HEK293 (cell line): ENCODE results near the gene FILIP1L.
A peak's percentile ranks its signal among the peaks of the same experiment; 100 is the strongest.

ENCODE experiments used
- FEZF1 ChIP-seq: fragments of 450-650 bp; formaldehyde crosslinking; IDR thresholded peaks from 2 replicates; pipeline ENCODE4 v1.5.1; 2016; ENCODE audit warnings: missing biosample characterization, missing genetic modification characterization
- IKZF3 ChIP-seq: fragments of 450-650 bp; IDR thresholded peaks from 2 replicates; pipeline ENCODE4 v1.5.0; 2018; ENCODE audit warnings: missing biosample characterization, mild to moderate bottlenecking, missing genetic modification characterization, moderate library complexity
- OSR2 ChIP-seq: fragments of 450-650 bp; formaldehyde crosslinking; IDR thresholded peaks from 2 replicates; pipeline ENCODE4 v1.5.1; 2016; ENCODE audit warnings: missing biosample characterization, missing genetic modification characterization
- PRDM1 ChIP-seq: fragments of 450-650 bp; formaldehyde crosslinking; IDR thresholded peaks from 2 replicates; pipeline ENCODE4; 2016; ENCODE audit warnings: missing biosample characterization, missing genetic modification characterization
- SCRT1 ChIP-seq: fragments of 450-650 bp; formaldehyde crosslinking; IDR thresholded peaks from 2 replicates; pipeline ENCODE4 v1.5.1; 2016; ENCODE audit warnings: missing biosample characterization, missing genetic modification characterization, borderline replicate concordance
- SETDB1 ChIP-seq: IDR thresholded peaks from one replicate; pipeline ENCODE4 v1.6.1; 2017; ENCODE audit warnings: mild to moderate bottlenecking, low read length, moderate library complexity, mixed read lengths; ENCODE audit not compliant: insufficient read length
- SP7 ChIP-seq: fragments of 450-650 bp; formaldehyde crosslinking; IDR thresholded peaks from 2 replicates; pipeline ENCODE4 v1.5.1; 2016; ENCODE audit warnings: missing biosample characterization, missing genetic modification characterization
- ZFHX2 ChIP-seq: fragments of 450-650 bp; formaldehyde crosslinking; conservative IDR thresholded peaks from 2 replicates; pipeline ENCODE4 v1.5.1; 2016; ENCODE audit warnings: missing biosample characterization, missing genetic modification characterization
- ZFP41 ChIP-seq: fragments of 450-650 bp; formaldehyde crosslinking; IDR thresholded peaks from 2 replicates; pipeline ENCODE4 v1.5.1; 2016; ENCODE audit warnings: missing biosample characterization, missing genetic modification characterization, borderline replicate concordance
- ZNF138 ChIP-seq: fragments of 450-650 bp; formaldehyde crosslinking; IDR thresholded peaks from 2 replicates; pipeline ENCODE4 v1.5.1; 2016; ENCODE audit warnings: missing biosample characterization, missing genetic modification characterization, borderline replicate concordance
- ZNF302 ChIP-seq: fragments of 450-650 bp; formaldehyde crosslinking; IDR thresholded peaks from 2 replicates; pipeline ENCODE4 v1.5.1; 2016; ENCODE audit warnings: missing biosample characterization, missing genetic modification characterization, low read depth
- ZNF501 ChIP-seq: fragments of 450-650 bp; formaldehyde crosslinking; IDR thresholded peaks from 2 replicates; pipeline ENCODE4 v1.5.1; 2016; ENCODE audit warnings: missing biosample characterization, missing genetic modification characterization
- ZNF548 ChIP-seq: fragments of 450-650 bp; formaldehyde crosslinking; IDR thresholded peaks from 2 replicates; pipeline ENCODE4 v1.5.1; 2016; ENCODE audit warnings: missing biosample characterization, missing genetic modification characterization
- ZNF670 ChIP-seq: fragments of 450-650 bp; formaldehyde crosslinking; IDR thresholded peaks from 2 replicates; pipeline ENCODE4 v1.5.1; 2016; ENCODE audit warnings: missing biosample characterization, missing genetic modification characterization, low read depth
- ZNF768 ChIP-seq: fragments of 450-650 bp; formaldehyde crosslinking; IDR thresholded peaks from 2 replicates; pipeline ENCODE4 v1.5.1; 2018; ENCODE audit warnings: missing biosample characterization, mild to moderate bottlenecking, missing genetic modification characterization
- ZSCAN30 ChIP-seq: fragments of 450-650 bp; IDR thresholded peaks from 2 replicates; pipeline ENCODE4 v1.5.1; 2018; ENCODE audit warnings: missing biosample characterization, mild to moderate bottlenecking, missing genetic modification characterization, moderate library complexity
- ZXDB ChIP-seq: fragments of 450-650 bp; formaldehyde crosslinking; IDR thresholded peaks from 2 replicates; pipeline ENCODE4 v1.5.1; 2016; ENCODE audit warnings: missing biosample characterization, missing genetic modification characterization
- TF ChIP-seq, protein P1 (sequence below): IDR thresholded peaks from 2 replicates; pipeline ENCODE4 v1.6.1; 2011; ENCODE audit warnings: mild to moderate bottlenecking, low read depth, low read length, borderline replicate concordance
- TF ChIP-seq, protein P2 (sequence below): fragments of 450-650 bp; IDR thresholded peaks from 2 replicates; pipeline ENCODE4 v1.5.1; 2018; ENCODE audit warnings: missing biosample characterization, missing genetic modification characterization
- TF ChIP-seq, protein P3 (sequence below): fragments of 450-650 bp; formaldehyde crosslinking; IDR thresholded peaks from 2 replicates; pipeline ENCODE4 v1.5.1; 2017; ENCODE audit warnings: missing biosample characterization, mild to moderate bottlenecking, missing genetic modification characterization, moderate library complexity
- TF ChIP-seq, protein P4 (sequence below): fragments of 450-650 bp; formaldehyde crosslinking; IDR thresholded peaks from 2 replicates; pipeline ENCODE4 v1.5.1; 2016; ENCODE audit warnings: missing biosample characterization, missing genetic modification characterization
- TF ChIP-seq, protein P5 (sequence below): fragments of 450-650 bp; formaldehyde crosslinking; IDR thresholded peaks from 2 replicates; pipeline ENCODE4 v1.5.1; 2017; ENCODE audit warnings: missing biosample characterization, missing genetic modification characterization
- TF ChIP-seq, protein P6 (sequence below): fragments of 450-650 bp; IDR thresholded peaks from 2 replicates; pipeline ENCODE4 v1.5.1; 2018; ENCODE audit warnings: missing biosample characterization, mild to moderate bottlenecking, missing genetic modification characterization
- TF ChIP-seq, protein P7 (sequence below): fragments of 450-650 bp; formaldehyde crosslinking; IDR thresholded peaks from 2 replicates; pipeline ENCODE4 v1.5.1; 2016; ENCODE audit warnings: missing biosample characterization, missing genetic modification characterization
- TF ChIP-seq, protein P8 (sequence below): fragments of 450-650 bp; formaldehyde crosslinking; IDR thresholded peaks from 2 replicates; pipeline ENCODE4 v1.5.1; 2017; ENCODE audit warnings: missing biosample characterization, missing genetic modification characterization

FILIP1L gene

DNA sequence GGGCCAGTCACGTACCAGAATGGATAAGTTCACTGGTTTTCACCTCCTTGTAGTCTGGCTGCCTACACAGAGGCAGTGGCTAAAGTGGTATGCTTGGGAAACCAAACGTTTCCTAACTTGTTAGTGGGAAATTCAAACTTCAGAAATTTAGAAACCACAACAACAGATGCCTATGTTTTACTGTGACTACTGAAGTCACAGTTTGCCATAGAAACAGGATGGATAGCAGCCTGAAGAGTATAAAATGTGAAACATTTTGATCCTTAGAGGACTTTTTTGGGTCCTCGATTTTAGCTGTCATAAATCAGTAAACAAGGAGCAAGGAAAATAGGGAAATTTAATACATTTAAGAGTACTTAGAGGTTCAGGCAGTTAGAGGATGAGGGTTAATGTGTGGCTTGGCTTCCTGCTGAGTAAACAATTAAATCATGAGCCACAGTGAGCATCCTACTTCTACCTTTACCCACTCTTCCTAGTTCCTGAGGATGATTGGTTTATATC, 248.0 kb downstream of the FILIP1L start (continued):
- no peak for TF ChIP-seq ZFHX2 (tag by site-specific recombination)
- 0 out of 2 replicates have a peak, but pooled peaks have one; percentile 29 for TF ChIP-seq ZNF501
- TF ChIP-seq ZFP41 (tag by site-specific recombination): no peak
- TF ChIP-seq ZNF768: no peak
- no peak for TF ChIP-seq ZSCAN30 (tag by site-specific recombination)
- TF ChIP-seq IKZF3 (tag by site-specific recombination): peak; percentile 79; the same call in 1 of the 2 replicates
- TF ChIP-seq ZNF302 (tag by site-specific recombination): no peak
- TF ChIP-seq, protein P1, sequence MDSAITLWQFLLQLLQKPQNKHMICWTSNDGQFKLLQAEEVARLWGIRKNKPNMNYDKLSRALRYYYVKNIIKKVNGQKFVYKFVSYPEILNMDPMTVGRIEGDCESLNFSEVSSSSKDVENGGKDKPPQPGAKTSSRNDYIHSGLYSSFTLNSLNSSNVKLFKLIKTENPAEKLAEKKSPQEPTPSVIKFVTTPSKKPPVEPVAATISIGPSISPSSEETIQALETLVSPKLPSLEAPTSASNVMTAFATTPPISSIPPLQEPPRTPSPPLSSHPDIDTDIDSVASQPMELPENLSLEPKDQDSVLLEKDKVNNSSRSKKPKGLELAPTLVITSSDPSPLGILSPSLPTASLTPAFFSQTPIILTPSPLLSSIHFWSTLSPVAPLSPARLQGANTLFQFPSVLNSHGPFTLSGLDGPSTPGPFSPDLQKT: no peak
- 0 out of 2 replicates have a peak, but pooled peaks have one; percentile 4 for TF ChIP-seq PRDM1 (tag by site-specific recombination)
- no peak for TF ChIP-seq ZNF548 (tag by site-specific recombination)
- TF ChIP-seq, protein P2, sequence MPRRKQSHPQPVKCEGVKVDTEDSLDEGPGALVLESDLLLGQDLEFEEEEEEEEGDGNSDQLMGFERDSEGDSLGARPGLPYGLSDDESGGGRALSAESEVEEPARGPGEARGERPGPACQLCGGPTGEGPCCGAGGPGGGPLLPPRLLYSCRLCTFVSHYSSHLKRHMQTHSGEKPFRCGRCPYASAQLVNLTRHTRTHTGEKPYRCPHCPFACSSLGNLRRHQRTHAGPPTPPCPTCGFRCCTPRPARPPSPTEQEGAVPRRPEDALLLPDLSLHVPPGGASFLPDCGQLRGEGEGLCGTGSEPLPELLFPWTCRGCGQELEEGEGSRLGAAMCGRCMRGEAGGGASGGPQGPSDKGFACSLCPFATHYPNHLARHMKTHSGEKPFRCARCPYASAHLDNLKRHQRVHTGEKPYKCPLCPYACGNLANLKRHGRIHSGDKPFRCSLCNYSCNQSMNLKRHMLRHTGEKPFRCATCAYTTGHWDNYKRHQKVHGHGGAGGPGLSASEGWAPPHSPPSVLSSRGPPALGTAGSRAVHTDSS (tag by site-specific recombination): 0 out of 2 replicates have a peak, but pooled peaks have one; percentile 9
- TF ChIP-seq, protein P3, sequence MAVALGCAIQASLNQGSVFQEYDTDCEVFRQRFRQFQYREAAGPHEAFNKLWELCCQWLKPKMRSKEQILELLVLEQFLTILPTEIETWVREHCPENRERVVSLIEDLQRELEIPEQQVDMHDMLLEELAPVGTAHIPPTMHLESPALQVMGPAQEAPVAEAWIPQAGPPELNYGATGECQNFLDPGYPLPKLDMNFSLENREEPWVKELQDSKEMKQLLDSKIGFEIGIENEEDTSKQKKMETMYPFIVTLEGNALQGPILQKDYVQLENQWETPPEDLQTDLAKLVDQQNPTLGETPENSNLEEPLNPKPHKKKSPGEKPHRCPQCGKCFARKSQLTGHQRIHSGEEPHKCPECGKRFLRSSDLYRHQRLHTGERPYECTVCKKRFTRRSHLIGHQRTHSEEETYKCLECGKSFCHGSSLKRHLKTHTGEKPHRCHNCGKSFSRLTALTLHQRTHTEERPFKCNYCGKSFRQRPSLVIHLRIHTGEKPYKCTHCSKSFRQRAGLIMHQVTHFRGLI (tag by site-specific recombination): no peak
- TF ChIP-seq SP7: peak; percentile 57
- TF ChIP-seq ZNF138 (tag by site-specific recombination): no peak
- TF ChIP-seq, protein P4, sequence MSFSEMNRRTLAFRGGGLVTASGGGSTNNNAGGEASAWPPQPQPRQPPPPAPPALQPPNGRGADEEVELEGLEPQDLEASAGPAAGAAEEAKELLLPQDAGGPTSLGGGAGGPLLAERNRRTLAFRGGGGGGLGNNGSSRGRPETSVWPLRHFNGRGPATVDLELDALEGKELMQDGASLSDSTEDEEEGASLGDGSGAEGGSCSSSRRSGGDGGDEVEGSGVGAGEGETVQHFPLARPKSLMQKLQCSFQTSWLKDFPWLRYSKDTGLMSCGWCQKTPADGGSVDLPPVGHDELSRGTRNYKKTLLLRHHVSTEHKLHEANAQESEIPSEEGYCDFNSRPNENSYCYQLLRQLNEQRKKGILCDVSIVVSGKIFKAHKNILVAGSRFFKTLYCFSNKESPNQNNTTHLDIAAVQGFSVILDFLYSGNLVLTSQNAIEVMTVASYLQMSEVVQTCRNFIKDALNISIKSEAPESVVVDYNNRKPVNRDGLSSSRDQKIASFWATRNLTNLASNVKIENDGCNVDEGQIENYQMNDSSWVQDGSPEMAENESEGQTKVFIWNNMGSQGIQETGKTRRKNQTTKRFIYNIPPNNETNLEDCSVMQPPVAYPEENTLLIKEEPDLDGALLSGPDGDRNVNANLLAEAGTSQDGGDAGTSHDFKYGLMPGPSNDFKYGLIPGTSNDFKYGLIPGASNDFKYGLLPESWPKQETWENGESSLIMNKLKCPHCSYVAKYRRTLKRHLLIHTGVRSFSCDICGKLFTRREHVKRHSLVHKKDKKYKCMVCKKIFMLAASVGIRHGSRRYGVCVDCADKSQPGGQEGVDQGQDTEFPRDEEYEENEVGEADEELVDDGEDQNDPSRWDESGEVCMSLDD: no peak
- peak; percentile 64 for TF ChIP-seq FEZF1 (tag by site-specific recombination)
- TF ChIP-seq SCRT1 (tag by site-specific recombination): no peak
- TF ChIP-seq SETDB1: no peak
- TF ChIP-seq, protein P5, sequence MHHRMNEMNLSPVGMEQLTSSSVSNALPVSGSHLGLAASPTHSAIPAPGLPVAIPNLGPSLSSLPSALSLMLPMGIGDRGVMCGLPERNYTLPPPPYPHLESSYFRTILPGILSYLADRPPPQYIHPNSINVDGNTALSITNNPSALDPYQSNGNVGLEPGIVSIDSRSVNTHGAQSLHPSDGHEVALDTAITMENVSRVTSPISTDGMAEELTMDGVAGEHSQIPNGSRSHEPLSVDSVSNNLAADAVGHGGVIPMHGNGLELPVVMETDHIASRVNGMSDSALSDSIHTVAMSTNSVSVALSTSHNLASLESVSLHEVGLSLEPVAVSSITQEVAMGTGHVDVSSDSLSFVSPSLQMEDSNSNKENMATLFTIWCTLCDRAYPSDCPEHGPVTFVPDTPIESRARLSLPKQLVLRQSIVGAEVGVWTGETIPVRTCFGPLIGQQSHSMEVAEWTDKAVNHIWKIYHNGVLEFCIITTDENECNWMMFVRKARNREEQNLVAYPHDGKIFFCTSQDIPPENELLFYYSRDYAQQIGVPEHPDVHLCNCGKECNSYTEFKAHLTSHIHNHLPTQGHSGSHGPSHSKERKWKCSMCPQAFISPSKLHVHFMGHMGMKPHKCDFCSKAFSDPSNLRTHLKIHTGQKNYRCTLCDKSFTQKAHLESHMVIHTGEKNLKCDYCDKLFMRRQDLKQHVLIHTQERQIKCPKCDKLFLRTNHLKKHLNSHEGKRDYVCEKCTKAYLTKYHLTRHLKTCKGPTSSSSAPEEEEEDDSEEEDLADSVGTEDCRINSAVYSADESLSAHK (tag by site-specific recombination): no peak
- TF ChIP-seq ZNF670 (tag by site-specific recombination): no peak
- peak; percentile 91 for TF ChIP-seq OSR2 (tag by site-specific recombination)
- TF ChIP-seq, protein P6, sequence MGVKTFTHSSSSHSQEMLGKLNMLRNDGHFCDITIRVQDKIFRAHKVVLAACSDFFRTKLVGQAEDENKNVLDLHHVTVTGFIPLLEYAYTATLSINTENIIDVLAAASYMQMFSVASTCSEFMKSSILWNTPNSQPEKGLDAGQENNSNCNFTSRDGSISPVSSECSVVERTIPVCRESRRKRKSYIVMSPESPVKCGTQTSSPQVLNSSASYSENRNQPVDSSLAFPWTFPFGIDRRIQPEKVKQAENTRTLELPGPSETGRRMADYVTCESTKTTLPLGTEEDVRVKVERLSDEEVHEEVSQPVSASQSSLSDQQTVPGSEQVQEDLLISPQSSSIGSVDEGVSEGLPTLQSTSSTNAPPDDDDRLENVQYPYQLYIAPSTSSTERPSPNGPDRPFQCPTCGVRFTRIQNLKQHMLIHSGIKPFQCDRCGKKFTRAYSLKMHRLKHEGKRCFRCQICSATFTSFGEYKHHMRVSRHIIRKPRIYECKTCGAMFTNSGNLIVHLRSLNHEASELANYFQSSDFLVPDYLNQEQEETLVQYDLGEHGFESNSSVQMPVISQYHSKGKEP: no peak; the same call in 1 of the 2 replicates
- TF ChIP-seq, protein P7, sequence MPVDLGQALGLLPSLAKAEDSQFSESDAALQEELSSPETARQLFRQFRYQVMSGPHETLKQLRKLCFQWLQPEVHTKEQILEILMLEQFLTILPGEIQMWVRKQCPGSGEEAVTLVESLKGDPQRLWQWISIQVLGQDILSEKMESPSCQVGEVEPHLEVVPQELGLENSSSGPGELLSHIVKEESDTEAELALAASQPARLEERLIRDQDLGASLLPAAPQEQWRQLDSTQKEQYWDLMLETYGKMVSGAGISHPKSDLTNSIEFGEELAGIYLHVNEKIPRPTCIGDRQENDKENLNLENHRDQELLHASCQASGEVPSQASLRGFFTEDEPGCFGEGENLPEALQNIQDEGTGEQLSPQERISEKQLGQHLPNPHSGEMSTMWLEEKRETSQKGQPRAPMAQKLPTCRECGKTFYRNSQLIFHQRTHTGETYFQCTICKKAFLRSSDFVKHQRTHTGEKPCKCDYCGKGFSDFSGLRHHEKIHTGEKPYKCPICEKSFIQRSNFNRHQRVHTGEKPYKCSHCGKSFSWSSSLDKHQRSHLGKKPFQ (tag by site-specific recombination): 0 out of 2 replicates have a peak, but pooled peaks have one; percentile 20
- 0 out of 2 replicates have a peak, but pooled peaks have one; percentile 42 for TF ChIP-seq ZXDB (tag by site-specific recombination)
- TF ChIP-seq, protein P8, sequence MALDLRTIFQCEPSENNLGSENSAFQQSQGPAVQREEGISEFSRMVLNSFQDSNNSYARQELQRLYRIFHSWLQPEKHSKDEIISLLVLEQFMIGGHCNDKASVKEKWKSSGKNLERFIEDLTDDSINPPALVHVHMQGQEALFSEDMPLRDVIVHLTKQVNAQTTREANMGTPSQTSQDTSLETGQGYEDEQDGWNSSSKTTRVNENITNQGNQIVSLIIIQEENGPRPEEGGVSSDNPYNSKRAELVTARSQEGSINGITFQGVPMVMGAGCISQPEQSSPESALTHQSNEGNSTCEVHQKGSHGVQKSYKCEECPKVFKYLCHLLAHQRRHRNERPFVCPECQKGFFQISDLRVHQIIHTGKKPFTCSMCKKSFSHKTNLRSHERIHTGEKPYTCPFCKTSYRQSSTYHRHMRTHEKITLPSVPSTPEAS (tag by site-specific recombination): no peak
- TF ChIP-seq, all 188 proteins: peak for 17
